ENCODE data around the gene CHCT1.
"Not testable (repeated sequence)": the region's sequence is repeated elsewhere in the genome, so short reads cannot be mapped to it uniquely, and the experiment has no call there.

The CHCT1 gene
- total RNA-seq = 0.12 to 0.13 reads per million in 2 experiments

GRCh38 chr17:60422162-60422665, at the start of gene CHCT1:
Gene CHCT1 (plus strand): TSS chr17:60422489. CDS start chr17:60422593, 104 bp downstream.
- no peak for DNase-seq (ENCODE audit: low read depth)

GRCh38 chr17:60372790-60373483, 49.4 kb upstream of the CHCT1 start:
- no peak for DNase-seq (ENCODE audit: low read depth)

- DNase-seq (ENCODE audit: low read depth) = not testable (repeated sequence)
Measured at GRCh38 chr17:60378187-60378586, 44.1 kb upstream of the CHCT1 start.

- not testable (repeated sequence) for DNase-seq (ENCODE audit: low read depth)
Measured at GRCh38 chr17:60379461-60379860, 42.8 kb upstream of the CHCT1 start.

- no peak for DNase-seq (ENCODE audit: low read depth)
Measured at GRCh38 chr17:60381958-60382357, 40.3 kb upstream of the CHCT1 start.

GRCh38 chr17:60383379-60383778, 38.9 kb upstream of the CHCT1 start:
- DNase-seq (ENCODE audit: low read depth) = no peak

GRCh38 chr17:60384921-60385320, 37.4 kb upstream of the CHCT1 start:
- not testable (repeated sequence) for DNase-seq (ENCODE audit: low read depth)

- no peak for DNase-seq (ENCODE audit: low read depth)
Measured at GRCh38 chr17:60386147-60387058, 35.9 kb upstream of the CHCT1 start.

- no peak for DNase-seq (ENCODE audit: low read depth)
Measured at GRCh38 chr17:60387666-60388065, 34.6 kb upstream of the CHCT1 start.

- no peak for DNase-seq (ENCODE audit: low read depth)
Measured at GRCh38 chr17:60388742-60389141, 33.5 kb upstream of the CHCT1 start.

- DNase-seq (ENCODE audit: low read depth) = no peak
Measured at GRCh38 chr17:60390186-60390585, 32.1 kb upstream of the CHCT1 start.

- no peak for DNase-seq (ENCODE audit: low read depth)
Measured at GRCh38 chr17:60390925-60391470, 31.3 kb upstream of the CHCT1 start.

- DNase-seq (ENCODE audit: low read depth) = no peak
Measured at GRCh38 chr17:60391471-60392041, 30.7 kb upstream of the CHCT1 start.

- DNase-seq (ENCODE audit: low read depth) = peak; percentile 95
Measured at GRCh38 chr17:60392042-60392844, 30.0 kb upstream of the CHCT1 start, which contains the start of gene USP32. Gene USP32 (minus strand): TSS chr17:60392133. CDS start chr17:60391939, 194 bp downstream.

GRCh38 chr17:60392845-60393702, 29.2 kb upstream of the CHCT1 start:
- DNase-seq (ENCODE audit: low read depth) = no peak

- DNase-seq (ENCODE audit: low read depth) = no peak
Measured at GRCh38 chr17:60393840-60394723, 28.2 kb upstream of the CHCT1 start.

- DNase-seq (ENCODE audit: low read depth) = no peak
Measured at GRCh38 chr17:60395508-60396065, 26.7 kb upstream of the CHCT1 start.

- no peak for DNase-seq (ENCODE audit: low read depth)
Measured at GRCh38 chr17:60396412-60396811, 25.9 kb upstream of the CHCT1 start.

All from T follicular helper cell (primary cell).